Measurements from ENCODE around the gene COL4A1.
"Not testable (repeated sequence)": the region's sequence is repeated elsewhere in the genome, so short reads cannot be mapped to it uniquely, and the experiment has no call there.

COL4A1 gene

DNA sequence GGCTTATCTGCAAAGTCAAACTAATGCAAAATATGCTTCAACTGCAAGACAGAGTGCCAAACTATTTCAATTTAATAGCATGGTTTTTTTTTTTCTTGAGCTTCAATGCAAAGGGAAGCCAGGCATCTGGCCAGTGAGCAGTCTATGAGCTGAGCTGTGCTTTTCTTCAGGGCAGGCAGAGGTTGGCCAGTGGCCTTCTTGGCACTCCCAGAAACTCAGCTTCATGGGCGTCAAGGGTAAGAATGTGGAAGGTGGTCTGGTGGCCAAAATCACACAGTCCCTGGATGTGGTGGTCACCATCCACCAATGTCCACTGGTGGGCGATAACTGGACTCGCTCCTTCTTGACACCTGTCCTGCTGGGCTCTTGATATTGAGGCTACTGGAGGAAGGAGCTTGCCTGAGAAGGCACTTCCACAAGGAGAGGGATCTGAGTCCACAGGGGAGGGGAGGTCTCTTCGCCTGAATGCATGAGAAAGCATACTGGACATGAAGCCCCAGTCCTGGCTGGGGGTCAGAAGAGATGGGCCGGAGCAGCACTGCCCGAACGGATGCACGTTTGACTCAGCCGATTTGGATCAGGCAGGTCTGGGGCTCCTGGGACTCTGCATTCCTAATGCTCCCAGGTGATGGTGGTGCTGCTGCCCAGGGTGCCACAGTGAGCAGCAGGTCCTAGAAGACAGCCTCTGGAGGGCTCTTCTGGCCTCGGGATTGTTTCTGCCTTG, 17.2 kb upstream of the COL4A1 start:
- DNase-seq (ENCODE audit: low read depth) = no peak
- no peak for TF ChIP-seq CTCF (IDR thresholded peaks at IDR 0.05; ENCODE audit: low read depth, low read length, missing control alignments)
- H3K4me3 ChIP-seq (ENCODE audit: low read depth, low read length) = no peak overlapping the region

DNA sequence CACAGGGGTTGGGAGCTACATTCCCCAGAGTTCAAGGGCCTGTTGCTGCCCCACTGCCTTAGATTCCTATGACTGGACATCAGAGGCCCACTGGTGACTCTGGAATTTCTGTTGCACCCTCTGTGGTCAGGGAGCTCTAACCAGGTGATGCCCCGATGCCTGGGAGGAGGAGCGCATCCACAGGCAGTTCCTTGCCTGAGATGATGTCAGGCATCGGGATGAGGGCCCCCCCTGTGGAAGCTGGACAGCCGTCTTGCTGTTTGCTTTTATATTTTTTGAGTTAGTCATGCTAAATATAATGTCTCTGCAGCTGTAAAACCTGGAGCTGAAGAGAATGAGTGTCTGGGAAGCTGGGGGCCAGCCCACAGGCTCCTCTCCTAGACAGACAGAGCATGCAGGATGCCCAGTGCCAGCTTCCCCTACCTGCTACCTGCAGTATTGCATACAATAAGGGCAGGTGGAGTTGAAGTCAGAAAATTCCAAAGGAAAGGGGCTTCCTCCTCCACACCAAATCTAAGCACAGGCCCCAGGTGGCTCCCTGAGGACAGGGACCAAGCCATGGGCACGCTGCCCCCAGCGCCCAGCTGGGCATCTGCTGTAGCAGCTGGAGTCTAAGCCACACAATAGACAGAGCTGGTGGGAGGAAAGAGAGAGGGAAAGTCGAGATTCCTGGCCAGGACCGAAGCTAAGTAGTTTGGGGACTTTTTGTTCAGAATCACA, 16.4 kb upstream of the COL4A1 start:
- TF ChIP-seq CTCF (IDR thresholded peaks at IDR 0.05; ENCODE audit: low read depth, low read length, missing control alignments) = no peak
- DNase-seq (ENCODE audit: low read depth) = no peak
- H3K4me3 ChIP-seq (ENCODE audit: low read depth, low read length) = no peak overlapping the region

DNA sequence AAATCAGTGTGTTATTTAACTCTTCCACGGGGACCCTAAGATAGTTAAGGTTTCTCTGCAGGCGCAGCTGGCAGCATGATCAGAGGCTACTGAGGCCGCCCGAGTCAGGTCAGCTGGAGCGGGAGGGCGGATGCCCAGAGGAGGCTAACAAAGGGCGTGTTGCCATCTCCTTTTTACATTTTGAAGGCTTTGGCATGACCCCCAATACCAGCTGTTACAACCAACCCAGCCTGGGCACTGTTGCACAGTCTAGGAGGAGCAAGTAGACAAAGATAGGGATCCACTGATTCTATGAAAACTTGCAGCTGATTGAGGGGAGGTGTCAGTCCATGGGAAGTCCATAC, 15.8 kb upstream of the COL4A1 start:
- no peak overlapping the region for H3K4me3 ChIP-seq (ENCODE audit: low read depth, low read length)
- TF ChIP-seq CTCF (IDR thresholded peaks at IDR 0.05; ENCODE audit: low read depth, low read length, missing control alignments) = no peak
- DNase-seq (ENCODE audit: low read depth) = no peak

- no peak for DNase-seq (ENCODE audit: low read depth)
- TF ChIP-seq CTCF (IDR thresholded peaks at IDR 0.05; ENCODE audit: low read depth, low read length, missing control alignments) = no peak
- H3K4me3 ChIP-seq (ENCODE audit: low read depth, low read length) = no peak overlapping the region
These were observed 15.3 kb upstream of the COL4A1 start for GRCh38 chr13:110322126-110322827.

DNA sequence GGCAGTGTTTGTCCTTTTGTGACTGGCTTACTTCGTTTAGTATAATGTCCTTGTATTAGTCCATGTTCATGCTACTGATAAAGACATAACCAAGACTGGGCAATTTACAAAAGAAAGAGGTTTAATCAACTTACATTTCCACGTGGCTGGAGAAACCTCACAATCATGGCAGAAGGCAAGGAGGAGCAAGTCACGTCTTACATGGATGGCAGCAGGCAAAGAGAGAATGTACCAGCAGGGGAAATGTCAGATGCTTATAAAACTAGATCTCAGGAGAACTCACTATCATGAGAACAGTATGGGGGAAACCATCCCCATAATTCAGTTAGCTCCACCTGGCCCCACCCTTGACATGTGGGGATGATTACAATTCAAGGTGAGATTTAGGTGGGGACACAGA, 14.6 kb upstream of the COL4A1 start:
- H3K4me3 ChIP-seq (ENCODE audit: low read depth, low read length); DNase-seq (ENCODE audit: low read depth): not testable (repeated sequence)

GRCh38 chr13:110320645-110321044, 13.7 kb upstream of the COL4A1 start:
- no peak for DNase-seq (ENCODE audit: low read depth)

More at GRCh38 chr13:110320645-110321044, 13.7 kb upstream of the COL4A1 start:
- no peak for TF ChIP-seq CTCF (IDR thresholded peaks at IDR 0.05; ENCODE audit: low read depth, low read length, missing control alignments)
- no peak overlapping the region for H3K4me3 ChIP-seq (ENCODE audit: low read depth, low read length)

Data from GM12864 (cell line).